ENCODE results near the gene TMEM44.
"Not testable (repeated sequence)": the region's sequence is repeated elsewhere in the genome, so short reads cannot be mapped to it uniquely, and the experiment has no call there.

The TMEM44 gene

DNA sequence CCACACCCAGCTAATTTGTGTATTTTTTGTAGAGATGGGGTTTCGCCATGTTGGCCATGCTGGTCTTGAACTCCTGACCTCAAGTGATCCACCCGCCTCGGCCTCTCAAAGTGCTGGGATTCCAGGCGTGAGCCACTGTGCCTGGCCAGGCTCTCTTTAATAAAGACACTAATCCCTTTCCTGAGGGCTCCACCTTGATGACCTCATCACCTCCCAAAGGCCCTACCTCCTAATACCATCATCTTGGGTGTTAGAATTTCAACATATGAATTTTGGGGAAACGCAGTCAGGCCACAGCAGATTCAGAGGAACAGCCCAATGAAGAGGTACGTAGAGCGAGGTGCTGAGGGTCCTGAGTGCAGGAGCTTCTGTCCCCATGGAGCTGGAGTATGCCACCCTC, 87.7 kb downstream of the TMEM44 start:
- H3K27me3 ChIP-seq (ENCODE audit: control insufficient read depth in 1 of 2, insufficient read depth in 2 of 2, low read length in 2 of 2); H3K27ac ChIP-seq (ENCODE audit: low read depth, low read length); H3K9me3 ChIP-seq (ENCODE audit: low read length): not testable (repeated sequence)

DNA sequence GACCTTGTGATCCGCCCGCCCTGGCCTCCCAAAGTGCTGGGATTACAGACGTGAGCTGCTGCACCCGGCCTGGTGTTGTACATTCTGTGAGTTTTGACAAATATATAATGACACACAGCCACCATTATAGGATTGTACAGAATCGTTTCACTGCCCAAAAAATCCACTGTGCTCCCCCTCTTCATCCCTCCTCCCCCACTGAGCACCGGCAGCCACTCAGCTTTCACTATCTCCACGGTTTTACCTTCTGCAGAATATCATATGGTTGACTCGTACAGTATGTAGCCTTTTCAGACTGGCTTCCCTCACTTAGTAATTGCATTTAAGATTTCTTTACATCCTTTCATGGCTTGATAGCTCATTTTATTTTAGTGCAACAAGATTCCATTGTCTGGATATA, 89.7 kb downstream of the TMEM44 start:
- Histone ChIP-seq H3K36me3 (ENCODE audit: insufficient read depth, low read length) (no peaks in the 10 kb centered on the region), H3K4me1 (ENCODE audit: insufficient read depth, low read length) (peaks cover under 1% of the 10 kb centered on the region), H3K4me3 (ENCODE audit: low read depth in 1 of 2, low read length in 2 of 2) (no peak overlapping the region), H3K27ac (ENCODE audit: low read depth, low read length) (no peak overlapping the region), H3K9me3 (ENCODE audit: low read length) (no peaks in the 10 kb centered on the region), H3K9ac (ENCODE audit: low read length) (no peak overlapping the region), H3K27me3 (ENCODE audit: control insufficient read depth in 1 of 2, insufficient read depth in 2 of 2, low read length in 2 of 2) (no peaks in the 10 kb centered on the region)

More for the DNA sequence above, 87.7 kb downstream of the TMEM44 start:
- H3K4me3 ChIP-seq (ENCODE audit: low read depth in 1 of 2, low read length in 2 of 2); H3K4me1 ChIP-seq (ENCODE audit: insufficient read depth, low read length); H3K9ac ChIP-seq (ENCODE audit: low read length); H3K36me3 ChIP-seq (ENCODE audit: insufficient read depth, low read length): not testable (repeated sequence)

DNA sequence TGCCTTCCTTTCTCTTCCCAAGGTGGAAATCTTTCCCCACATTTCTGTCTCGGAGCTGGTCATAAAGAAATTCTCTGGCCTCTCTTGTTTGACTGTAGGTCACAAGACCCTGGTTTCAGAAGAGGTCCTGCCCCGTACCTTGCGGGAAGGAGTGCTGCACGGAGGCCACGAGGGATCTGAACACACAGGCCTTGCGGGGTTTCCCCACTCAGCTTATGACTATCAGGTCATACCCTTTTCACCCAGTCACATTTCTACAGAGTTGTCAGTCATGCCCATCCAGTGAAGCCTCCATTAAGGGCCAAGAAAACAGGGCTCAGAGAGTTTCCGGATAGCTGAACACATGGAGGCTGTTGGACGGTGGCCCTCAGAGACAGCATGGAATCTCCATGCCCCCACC, 91.7 kb downstream of the TMEM44 start:
- no peak overlapping the region for H3K27ac ChIP-seq (ENCODE audit: low read depth, low read length)
- no peaks in the 10 kb centered on the region for H3K27me3 ChIP-seq (ENCODE audit: control insufficient read depth in 1 of 2, insufficient read depth in 2 of 2, low read length in 2 of 2)
- no peak overlapping the region for H3K4me3 ChIP-seq (ENCODE audit: low read depth in 1 of 2, low read length in 2 of 2)
- H3K9me3 ChIP-seq (ENCODE audit: low read length) = no peaks in the 10 kb centered on the region
- H3K4me1 ChIP-seq (ENCODE audit: insufficient read depth, low read length) = peaks cover 12% of the 10 kb centered on the region
- H3K36me3 ChIP-seq (ENCODE audit: insufficient read depth, low read length) = no peaks in the 10 kb centered on the region
- no peak overlapping the region for H3K9ac ChIP-seq (ENCODE audit: low read length)

DNA sequence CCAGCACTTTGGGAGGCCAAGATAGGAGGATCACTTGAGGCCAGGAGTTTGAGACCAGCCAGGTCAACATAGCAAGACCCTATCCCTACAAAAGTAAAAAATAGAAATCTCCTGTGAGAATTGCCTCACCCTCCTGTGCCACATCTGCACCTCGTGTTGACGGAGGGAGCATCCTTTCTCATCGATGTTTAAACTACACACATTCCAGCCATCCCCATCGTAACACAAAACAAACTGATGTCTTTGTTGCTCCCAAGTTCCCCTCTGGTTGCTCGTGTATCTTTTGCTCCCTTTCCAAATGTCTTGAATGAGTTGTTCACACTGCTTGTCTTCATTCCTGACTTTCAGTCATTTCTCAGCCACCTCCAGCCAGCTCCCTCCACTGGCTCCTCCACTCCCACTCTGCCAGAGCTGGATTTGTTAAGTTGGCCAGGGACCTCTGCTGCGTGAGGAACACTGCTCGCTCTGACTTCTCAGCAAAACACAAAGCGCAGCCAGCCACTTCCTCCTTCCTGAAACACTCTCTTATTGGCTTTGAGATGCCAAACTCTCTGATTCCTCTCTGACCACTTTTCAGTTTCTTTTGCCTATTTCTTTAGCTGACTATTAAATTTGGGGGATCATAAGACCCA, 92.8 kb downstream of the TMEM44 start:
- Histone ChIP-seq H3K4me1 (ENCODE audit: insufficient read depth, low read length) (peaks cover 12% of the 10 kb centered on the region), H3K27me3 (ENCODE audit: control insufficient read depth in 1 of 2, insufficient read depth in 2 of 2, low read length in 2 of 2) (no peaks in the 10 kb centered on the region), H3K4me3 (ENCODE audit: low read depth in 1 of 2, low read length in 2 of 2) (no peak overlapping the region), H3K36me3 (ENCODE audit: insufficient read depth, low read length) (no peaks in the 10 kb centered on the region), H3K9me3 (ENCODE audit: low read length) (no peaks in the 10 kb centered on the region), H3K9ac (ENCODE audit: low read length) (no peak overlapping the region), H3K27ac (ENCODE audit: low read depth, low read length) (no peak overlapping the region)

DNA sequence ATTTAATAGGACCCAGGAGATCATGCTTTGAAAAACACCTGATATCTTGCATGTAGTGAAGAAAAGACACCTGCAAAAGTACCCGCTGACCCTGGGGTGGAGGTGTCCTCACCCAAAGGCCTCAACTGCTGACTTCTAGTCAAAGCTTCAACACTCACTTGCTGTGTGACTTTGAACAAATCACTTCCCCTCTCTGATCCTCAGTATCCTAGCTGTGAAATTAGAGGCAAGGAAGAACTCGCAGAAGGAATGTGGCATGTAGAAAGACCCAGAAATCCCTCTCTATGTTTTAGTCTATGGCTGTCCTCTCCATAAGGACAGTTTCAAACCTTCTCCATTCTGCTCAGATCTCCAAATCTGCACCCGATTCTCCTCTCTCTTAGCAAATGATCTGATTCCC, 93.7 kb downstream of the TMEM44 start:
- Histone ChIP-seq H3K4me3 (ENCODE audit: low read depth in 1 of 2, low read length in 2 of 2) (no peak overlapping the region), H3K27me3 (ENCODE audit: control insufficient read depth in 1 of 2, insufficient read depth in 2 of 2, low read length in 2 of 2) (no peaks in the 10 kb centered on the region), H3K4me1 (ENCODE audit: insufficient read depth, low read length) (peaks cover 12% of the 10 kb centered on the region), H3K27ac (ENCODE audit: low read depth, low read length) (no peak overlapping the region), H3K9me3 (ENCODE audit: low read length) (no peaks in the 10 kb centered on the region), H3K9ac (ENCODE audit: low read length) (no peak overlapping the region), H3K36me3 (ENCODE audit: insufficient read depth, low read length) (no peaks in the 10 kb centered on the region)

DNA sequence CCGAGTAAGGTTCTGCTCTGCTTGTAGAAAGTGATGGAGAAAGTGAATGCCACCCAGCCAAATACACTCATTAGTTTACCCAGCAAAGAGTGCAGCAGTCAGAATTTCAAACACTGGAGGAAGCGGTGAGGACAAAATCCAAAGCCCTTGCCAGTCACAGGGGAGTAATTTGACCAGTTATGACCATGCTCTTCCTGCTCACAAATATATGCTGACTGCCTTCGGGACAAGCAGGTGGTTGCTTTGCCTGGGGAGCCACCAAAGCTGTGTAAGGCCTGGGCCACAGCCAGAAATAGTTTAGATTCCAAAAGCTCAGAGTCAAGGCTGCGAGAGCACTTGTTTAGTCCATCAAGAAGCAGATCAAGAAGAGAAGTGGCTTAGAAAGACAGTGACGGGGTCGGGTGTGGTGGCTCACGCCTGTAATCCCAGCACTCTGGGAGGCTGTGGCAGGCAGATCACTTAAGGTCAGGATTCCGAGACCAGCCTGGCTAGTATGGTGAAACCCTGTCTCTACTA, 95.4 kb downstream of the TMEM44 start:
- H3K27ac ChIP-seq (ENCODE audit: low read depth, low read length) = peak overlapping the region; percentile 10
- no peak overlapping the region for H3K4me3 ChIP-seq (ENCODE audit: low read depth in 1 of 2, low read length in 2 of 2)
- no peaks in the 10 kb centered on the region for H3K27me3 ChIP-seq (ENCODE audit: control insufficient read depth in 1 of 2, insufficient read depth in 2 of 2, low read length in 2 of 2)
- H3K9me3 ChIP-seq (ENCODE audit: low read length) = no peaks in the 10 kb centered on the region
- H3K4me1 ChIP-seq (ENCODE audit: insufficient read depth, low read length) = peaks cover 12% of the 10 kb centered on the region
- H3K36me3 ChIP-seq (ENCODE audit: insufficient read depth, low read length) = no peaks in the 10 kb centered on the region
- no peak overlapping the region for H3K9ac ChIP-seq (ENCODE audit: low read length)
